HG02759 (cell line): Measurements from ENCODE around the gene ACTR1B.
"Not testable (repeated sequence)": the region's sequence is repeated elsewhere in the genome, so short reads cannot be mapped to it uniquely, and the experiment has no call there.

Experiments
- ATAC-seq: cut with Tn5 transposase; IDR thresholded peaks from one replicate; pipeline ENCODE4 v1.9.1; 2021; ENCODE audit warnings: mild to moderate bottlenecking, moderate library complexity; ENCODE audit not compliant: unreplicated experiment

ACTR1B gene

GRCh38 chr2:97618939-97619827, 44.7 kb downstream of the ACTR1B start:
- ATAC-seq: not testable (repeated sequence)

GRCh38 chr2:97617911-97618310, 45.9 kb downstream of the ACTR1B start:
- no peak for ATAC-seq

GRCh38 chr2:97615746-97616145, 48.1 kb downstream of the ACTR1B start:
- not testable (repeated sequence) for ATAC-seq

DNA sequence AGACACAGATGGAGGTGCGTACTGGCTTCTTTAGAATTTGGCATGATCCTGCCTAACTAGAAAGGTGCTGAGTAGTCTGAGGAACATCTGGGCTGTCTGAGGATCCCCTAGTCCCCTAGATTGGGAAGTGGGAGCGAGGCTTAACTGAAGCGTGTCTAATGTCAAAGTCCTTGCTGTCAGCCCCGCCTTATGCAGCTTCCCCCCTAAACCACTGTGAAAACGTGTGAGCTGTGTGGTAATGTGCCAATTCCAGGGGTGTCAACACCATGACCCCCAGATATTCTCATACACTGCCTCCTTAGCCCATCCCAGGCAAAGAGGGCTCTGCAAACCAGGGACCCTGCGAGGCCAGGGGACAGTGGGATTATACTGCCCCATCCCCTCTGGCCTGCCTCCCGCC, 51.9 kb downstream of the ACTR1B start:
- ATAC-seq: not testable (repeated sequence)

DNA sequence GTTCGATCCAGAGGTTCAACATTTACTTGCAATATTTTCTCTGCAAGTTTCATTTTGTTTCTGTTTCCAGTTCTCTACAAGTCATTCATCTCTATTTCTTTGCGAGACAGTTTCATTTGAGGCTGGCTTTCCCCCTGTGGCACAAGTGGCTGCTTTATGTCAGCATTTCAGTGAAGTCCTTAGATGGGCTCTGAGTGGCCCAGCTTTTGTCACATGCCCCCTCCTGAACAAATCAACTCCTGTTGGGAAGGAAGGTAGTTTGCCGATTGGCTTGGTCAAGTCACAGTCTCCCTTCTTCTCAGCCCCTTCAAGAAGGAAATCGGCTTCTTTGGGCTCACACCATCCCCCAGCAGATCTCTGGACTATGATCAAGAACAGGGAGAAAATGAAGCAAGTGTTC, 55.1 kb downstream of the ACTR1B start:
- not testable (repeated sequence) for ATAC-seq
